Gastroesophageal sphincter (tissue), 4 donors: Measurements from ENCODE around the gene MT1X. TPM values are rescaled to one million over a fixed set of nuclear protein-coding genes. Genes with fewer than 3 reads are reported as not detected.

Source experiments
- ATAC-seq: fragments of 150-250 bp; one replicate; pipeline ENCODE4 v1.9.1; 2016; ENCODE audit warnings: mild to moderate bottlenecking, moderate library complexity
- H3K27ac ChIP-seq, 4 donors: fragments of 200-600 bp; sonication (generic) in 3 of 4; 1 replicate in 3 of 4; 2 replicates in 1 of 4; pipeline ENCODE4 v1.5.1; 2016 to 2019
- H3K27me3 ChIP-seq: fragments of 200-600 bp; sonication (generic); one replicate; pipeline ENCODE4 v1.5.1; 2019
- H3K36me3 ChIP-seq, 2 donors: fragments of 200-600 bp; sonication (generic); one replicate each; pipeline ENCODE4 v1.5.1; 2019; ENCODE audit warnings: control low read depth in 1 of 2
- H3K4me1 ChIP-seq, 3 donors: fragments of 200-600 bp; sonication (generic); 1 replicate in 2 of 3; 2 replicates in 1 of 3; pipeline ENCODE4 v1.5.1; 2016 to 2019; ENCODE audit warnings: control low read depth in 2 of 3
- H3K4me3 ChIP-seq, 2 donors: fragments of 200-600 bp; sonication (generic); one replicate each; pipeline ENCODE4 v1.5.1; 2019; ENCODE audit warnings: mild to moderate bottlenecking in 1 of 2, moderate library complexity in 1 of 2
- H3K9me3 ChIP-seq, 3 donors: fragments of 200-600 bp; sonication (generic); one replicate each; pipeline ENCODE4 v1.5.1; 2017 to 2019; ENCODE audit warnings: control low read depth in 2 of 3
- EP300 ChIP-seq: sonication (generic); formaldehyde crosslinking; IDR thresholded peaks from one replicate; pipeline ENCODE4 v1.6.1; 2017; ENCODE audit warnings: antibody characterized with exemption, mild to moderate bottlenecking
- POLR2A ChIP-seq, 2 donors: fragments of 450-650 bp; IDR thresholded peaks; one replicate each; pipeline ENCODE4 v1.6.1; 2017; ENCODE audit warnings: antibody characterized with exemption in 2 of 2, mild to moderate bottlenecking in 2 of 2, moderate library complexity in 1 of 2
- POLR2AphosphoS5 ChIP-seq: sonication (generic); formaldehyde crosslinking; IDR thresholded peaks from one replicate; pipeline ENCODE4 v1.6.1; 2017; ENCODE audit warnings: antibody characterized with exemption
- WGBS, 2 donors: methylation state at CpG; one replicate each; pipeline ENCODE4 v1.1.5; 2018; ENCODE audit warnings: low coverage in 1 of 2; 5-methylcytosine and 5-hydroxymethylcytosine counted together
- total RNA-seq, 4 donors: library from RNA; depleted of rRNA; stranded (reverse); fragments of >200 nt; gene quantifications; one replicate each; pipeline ENCODE4 v1.1.0, GENCODE V29; 2016
- TF ChIP-seq, protein P1 (sequence below), 4 experiments: fragments of 200-600 bp in 2 of 4; fragments of 450-650 bp in 2 of 4; sonication (generic) in 1 of 4; IDR thresholded peaks; one replicate each; pipeline ENCODE4 v1.5.1; 2017 to 2019; ENCODE audit warnings: antibody characterized with exemption in 4 of 4, mild to moderate bottlenecking in 2 of 4, moderate library complexity in 2 of 4

Gene MT1X
- total RNA-seq, 4 donors from 2014 or later = 265 to 685 (median 330) TPM

DNA sequence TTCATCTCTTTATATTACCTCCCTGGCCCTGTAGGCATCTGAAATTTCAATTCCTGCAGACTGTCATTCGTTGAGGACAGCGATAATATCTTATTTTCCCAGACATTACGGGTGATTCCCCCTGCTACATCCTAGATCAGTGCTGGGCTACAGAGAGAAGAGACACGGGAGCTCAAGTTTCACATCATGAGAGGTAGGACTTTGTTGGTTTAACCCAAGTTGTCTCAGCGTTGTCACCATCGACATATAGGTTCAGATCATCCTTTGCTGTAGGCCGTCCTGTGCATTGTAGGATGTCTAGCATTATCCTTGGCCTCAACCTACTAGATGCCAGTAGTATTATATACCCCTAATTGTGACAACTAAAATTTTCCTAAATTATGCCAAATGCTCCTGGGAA is 19.3 kb downstream of the MT1X start:
- 76 to 94% methylated on average over 3 to 4 of the region's 7 CpGs for WGBS, 2 donors
- Histone ChIP-seq H3K4me3 (no peak overlapping the region), H3K27ac (no peak overlapping the region), H3K9me3 (peaks cover 0 to 10% (median 0%) of the 10 kb centered on the region in 3 donors), H3K4me1 (peaks cover 0 to 8% (median 0%) of the 10 kb centered on the region in 3 donors), H3K27me3 (no peaks in the 10 kb centered on the region), H3K36me3 (no peaks in the 10 kb centered on the region)
- no peak for ATAC-seq
- TF ChIP-seq POLR2A (IDR thresholded peaks at IDR 0.05) (no peak), EP300 (no peak), POLR2AphosphoS5 (no peak)
- TF ChIP-seq, protein P1, sequence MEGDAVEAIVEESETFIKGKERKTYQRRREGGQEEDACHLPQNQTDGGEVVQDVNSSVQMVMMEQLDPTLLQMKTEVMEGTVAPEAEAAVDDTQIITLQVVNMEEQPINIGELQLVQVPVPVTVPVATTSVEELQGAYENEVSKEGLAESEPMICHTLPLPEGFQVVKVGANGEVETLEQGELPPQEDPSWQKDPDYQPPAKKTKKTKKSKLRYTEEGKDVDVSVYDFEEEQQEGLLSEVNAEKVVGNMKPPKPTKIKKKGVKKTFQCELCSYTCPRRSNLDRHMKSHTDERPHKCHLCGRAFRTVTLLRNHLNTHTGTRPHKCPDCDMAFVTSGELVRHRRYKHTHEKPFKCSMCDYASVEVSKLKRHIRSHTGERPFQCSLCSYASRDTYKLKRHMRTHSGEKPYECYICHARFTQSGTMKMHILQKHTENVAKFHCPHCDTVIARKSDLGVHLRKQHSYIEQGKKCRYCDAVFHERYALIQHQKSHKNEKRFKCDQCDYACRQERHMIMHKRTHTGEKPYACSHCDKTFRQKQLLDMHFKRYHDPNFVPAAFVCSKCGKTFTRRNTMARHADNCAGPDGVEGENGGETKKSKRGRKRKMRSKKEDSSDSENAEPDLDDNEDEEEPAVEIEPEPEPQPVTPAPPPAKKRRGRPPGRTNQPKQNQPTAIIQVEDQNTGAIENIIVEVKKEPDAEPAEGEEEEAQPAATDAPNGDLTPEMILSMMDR (IDR thresholded peaks at IDR 0.05) = no peak

DNA sequence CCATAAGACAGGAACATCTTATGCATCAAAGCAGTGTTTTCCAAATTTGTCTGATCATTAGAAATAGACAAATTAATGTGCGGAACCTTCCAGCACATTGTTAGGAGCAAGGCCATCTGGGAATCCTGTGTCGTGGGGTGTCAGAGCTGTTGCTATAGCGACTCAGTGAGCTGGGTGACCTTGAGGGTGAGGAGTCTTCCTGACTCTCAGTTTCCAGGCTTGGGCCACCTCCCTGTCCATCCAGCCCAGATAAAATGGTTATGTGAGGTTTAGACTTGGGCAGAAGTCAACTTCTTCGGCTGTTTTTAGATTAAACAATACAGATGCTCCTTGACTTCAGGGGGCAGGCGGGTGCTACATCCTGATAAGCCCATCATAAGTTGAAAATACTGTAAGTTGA is 20.6 kb downstream of the MT1X start:
- TF ChIP-seq POLR2A (IDR thresholded peaks at IDR 0.05) = no peak
- no peak for TF ChIP-seq EP300
- TF ChIP-seq POLR2AphosphoS5 = no peak
- TF ChIP-seq, protein P1 (IDR thresholded peaks at IDR 0.05) = no peak
- peaks cover 0 to 8% (median 0%) of the 10 kb centered on the region in 3 donors for H3K4me1 ChIP-seq
- H3K27me3 ChIP-seq = no peaks in the 10 kb centered on the region
- no peak for ATAC-seq
- no peak overlapping the region for H3K4me3 ChIP-seq
- H3K36me3 ChIP-seq = no peaks in the 10 kb centered on the region
- no peak overlapping the region for H3K27ac ChIP-seq
- no peaks in the 10 kb centered on the region for H3K9me3 ChIP-seq
- WGBS, 2 donors = 72 to 78% methylated on average over 4 to 5 of the region's 5 CpGs

DNA sequence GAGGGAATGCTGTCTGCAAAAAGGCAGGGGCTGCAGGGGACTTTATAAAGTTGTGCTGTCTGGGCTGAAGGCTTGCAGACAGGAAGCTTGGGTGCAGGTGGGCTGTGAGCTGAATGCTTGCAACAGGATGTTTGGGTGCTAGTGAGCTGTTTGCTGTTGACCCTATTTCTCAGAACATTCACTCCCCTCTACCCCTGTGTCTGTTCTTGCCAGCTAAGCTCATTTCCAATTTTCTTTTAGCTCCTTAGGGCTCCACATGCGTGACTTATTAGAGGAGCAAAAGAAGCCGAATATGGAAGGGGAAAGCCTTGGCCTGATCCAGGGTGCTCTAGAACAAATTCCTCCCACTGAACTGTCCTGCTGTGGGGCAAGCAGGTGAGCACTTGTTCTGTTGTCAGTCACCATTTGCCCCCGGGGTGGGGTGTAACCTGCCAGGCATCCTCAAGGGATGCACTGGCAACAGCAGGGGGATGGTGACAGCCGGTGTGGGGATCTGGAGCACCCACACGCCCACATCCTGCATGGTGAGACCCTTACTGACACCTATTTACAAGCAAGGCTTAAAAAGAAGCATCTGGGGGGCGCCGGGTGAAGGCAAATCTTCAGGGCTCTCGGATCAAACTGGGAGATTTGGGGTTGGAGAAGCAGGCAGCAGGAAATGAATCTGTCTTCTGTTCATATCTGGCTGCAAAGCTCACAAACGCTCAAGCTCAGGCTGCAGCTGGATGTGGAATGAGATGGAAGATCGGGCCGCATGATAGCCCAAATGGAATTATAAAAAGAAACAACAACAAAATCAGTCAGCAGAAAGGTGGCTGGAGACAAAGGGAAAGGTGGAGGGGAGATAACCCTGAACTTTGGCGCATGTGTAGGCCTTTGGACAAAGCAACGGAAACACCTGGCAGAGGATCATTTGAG is 26.5 kb downstream of the MT1X start:
- no peaks in the 10 kb centered on the region for H3K36me3 ChIP-seq
- 53 to 69% methylated on average over 3 to 8 of the region's 13 CpGs for WGBS, 2 donors
- H3K4me3 ChIP-seq = no peak overlapping the region
- no peak for ATAC-seq
- no peaks in the 10 kb centered on the region for H3K9me3 ChIP-seq
- no peak overlapping the region for H3K27ac ChIP-seq
- no peaks in the 10 kb centered on the region for H3K27me3 ChIP-seq
- TF ChIP-seq POLR2A (IDR thresholded peaks at IDR 0.05) (no peak), POLR2AphosphoS5 (no peak), EP300 (no peak)
- TF ChIP-seq, protein P1 (IDR thresholded peaks at IDR 0.05) = no peak
- H3K4me1 ChIP-seq = no peaks in the 10 kb centered on the region

- H3K27me3 ChIP-seq = no peaks in the 10 kb centered on the region
- TF ChIP-seq, protein P1 (IDR thresholded peaks at IDR 0.05) = no peak
- TF ChIP-seq POLR2A (IDR thresholded peaks at IDR 0.05) (no peak), EP300 (no peak), POLR2AphosphoS5 (no peak)
- no peak for ATAC-seq
- no peak overlapping the region for H3K27ac ChIP-seq
- H3K4me3 ChIP-seq = no peak overlapping the region
- no peaks in the 10 kb centered on the region for H3K9me3 ChIP-seq
- 87 to 95% methylated on average over 3 to 4 of the region's 4 CpGs for WGBS, 2 donors
- no peaks in the 10 kb centered on the region for H3K36me3 ChIP-seq
- no peaks in the 10 kb centered on the region for H3K4me1 ChIP-seq
Observed at GRCh38 chr16:56709443-56710040, 27.3 kb downstream of the MT1X start.
